ENCODE measurements around the gene GRIP1. TPM values are rescaled to one million over a fixed set of nuclear protein-coding genes. Genes with fewer than 3 reads are reported as not detected.

Gene GRIP1, protein sequence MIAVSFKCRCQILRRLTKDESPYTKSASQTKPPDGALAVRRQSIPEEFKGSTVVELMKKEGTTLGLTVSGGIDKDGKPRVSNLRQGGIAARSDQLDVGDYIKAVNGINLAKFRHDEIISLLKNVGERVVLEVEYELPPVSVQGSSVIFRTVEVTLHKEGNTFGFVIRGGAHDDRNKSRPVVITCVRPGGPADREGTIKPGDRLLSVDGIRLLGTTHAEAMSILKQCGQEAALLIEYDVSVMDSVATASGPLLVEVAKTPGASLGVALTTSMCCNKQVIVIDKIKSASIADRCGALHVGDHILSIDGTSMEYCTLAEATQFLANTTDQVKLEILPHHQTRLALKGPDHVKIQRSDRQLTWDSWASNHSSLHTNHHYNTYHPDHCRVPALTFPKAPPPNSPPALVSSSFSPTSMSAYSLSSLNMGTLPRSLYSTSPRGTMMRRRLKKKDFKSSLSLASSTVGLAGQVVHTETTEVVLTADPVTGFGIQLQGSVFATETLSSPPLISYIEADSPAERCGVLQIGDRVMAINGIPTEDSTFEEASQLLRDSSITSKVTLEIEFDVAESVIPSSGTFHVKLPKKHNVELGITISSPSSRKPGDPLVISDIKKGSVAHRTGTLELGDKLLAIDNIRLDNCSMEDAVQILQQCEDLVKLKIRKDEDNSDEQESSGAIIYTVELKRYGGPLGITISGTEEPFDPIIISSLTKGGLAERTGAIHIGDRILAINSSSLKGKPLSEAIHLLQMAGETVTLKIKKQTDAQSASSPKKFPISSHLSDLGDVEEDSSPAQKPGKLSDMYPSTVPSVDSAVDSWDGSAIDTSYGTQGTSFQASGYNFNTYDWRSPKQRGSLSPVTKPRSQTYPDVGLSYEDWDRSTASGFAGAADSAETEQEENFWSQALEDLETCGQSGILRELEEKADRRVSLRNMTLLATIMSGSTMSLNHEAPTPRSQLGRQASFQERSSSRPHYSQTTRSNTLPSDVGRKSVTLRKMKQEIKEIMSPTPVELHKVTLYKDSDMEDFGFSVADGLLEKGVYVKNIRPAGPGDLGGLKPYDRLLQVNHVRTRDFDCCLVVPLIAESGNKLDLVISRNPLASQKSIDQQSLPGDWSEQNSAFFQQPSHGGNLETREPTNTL
- total RNA-seq, result 0.05 and 0.17 TPM in 2 replicates

DNA sequence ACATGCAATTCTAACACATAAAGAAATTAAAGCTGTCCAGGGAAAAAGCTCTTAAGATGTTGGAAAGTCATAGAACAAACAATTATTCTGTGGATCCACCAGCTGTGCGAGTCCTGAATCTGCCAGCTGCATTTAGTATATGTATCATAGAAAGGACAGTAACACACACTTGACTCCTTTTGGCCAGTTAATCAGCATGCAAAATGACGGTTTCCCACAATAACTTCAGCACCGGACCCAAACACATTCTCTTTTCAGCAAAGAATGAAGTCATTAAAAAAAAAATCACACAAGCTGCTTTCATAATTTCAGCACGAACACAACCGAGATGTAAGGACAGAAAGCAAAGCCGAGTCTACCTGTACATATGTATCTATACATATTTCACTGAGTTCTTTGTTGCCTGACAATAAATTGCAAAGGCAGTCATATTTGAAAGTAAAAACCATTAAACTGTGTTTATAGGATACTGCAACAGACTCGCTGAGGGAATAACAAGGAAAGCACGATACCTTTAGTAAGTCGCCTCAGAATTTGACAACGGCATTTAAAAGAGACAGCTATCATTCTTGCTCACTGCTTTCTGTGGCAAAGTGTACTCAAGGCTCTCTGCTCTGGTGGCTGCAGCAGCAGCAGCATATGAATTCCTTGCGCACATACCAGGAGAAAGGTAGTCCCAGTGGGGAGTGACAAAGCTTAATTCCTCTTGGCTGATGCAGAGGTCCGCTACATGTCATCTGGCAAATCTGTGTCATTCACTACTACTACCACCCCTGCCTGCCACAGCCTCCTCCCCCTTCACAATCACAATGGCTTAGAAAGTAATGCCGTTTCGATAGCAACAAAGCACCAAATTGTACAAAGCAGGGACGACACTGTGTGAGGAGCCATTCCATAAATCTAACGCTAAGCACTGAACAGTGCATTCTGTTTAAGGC, at the start of gene GRIP1:
TSS of gene GRIP1 (minus strand) at position 739 of the 938 bp plus-strand sequence. CDS start at position 567, 172 bp downstream.
- DNase-seq, result no peak

DNA sequence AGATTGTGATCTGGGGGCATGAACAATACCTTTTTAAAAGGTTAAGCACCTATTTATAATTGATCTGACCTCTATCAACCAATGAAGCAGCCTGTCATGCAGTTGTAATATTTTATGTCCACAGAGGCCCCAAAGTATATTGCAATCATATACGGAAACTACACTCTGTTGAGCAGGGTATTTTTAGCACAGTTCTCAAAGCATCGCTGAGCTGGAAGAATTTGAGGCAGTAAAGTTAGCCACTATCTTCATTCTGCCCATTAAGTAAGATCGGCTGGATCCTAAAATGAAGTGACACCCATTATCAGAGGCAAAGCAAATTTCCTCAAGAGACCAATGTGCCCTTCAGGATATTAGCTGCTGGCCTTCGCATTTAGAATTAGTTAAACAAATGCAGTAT, 47.7 kb upstream of the GRIP1 start:
- no peak for DNase-seq

DNA sequence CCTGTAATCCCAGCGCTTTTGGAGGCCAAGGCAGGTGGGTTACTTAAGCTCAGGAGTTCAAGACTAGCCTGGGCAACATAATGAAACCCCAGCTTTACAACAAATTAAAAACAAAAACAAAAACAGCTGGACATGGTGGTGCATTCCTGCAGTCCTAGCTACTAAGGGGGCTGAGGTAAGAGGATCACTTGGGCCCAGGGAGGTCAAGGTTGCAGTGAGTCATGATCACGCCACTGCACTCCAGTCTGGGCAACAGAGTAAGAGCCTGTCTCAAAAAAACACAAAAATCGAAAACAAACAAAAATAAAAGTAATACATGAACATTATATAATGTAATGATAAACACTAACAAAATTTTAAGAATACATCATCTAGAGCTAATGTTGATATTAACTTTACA, 46.2 kb upstream of the GRIP1 start:
- no peak for DNase-seq

DNA sequence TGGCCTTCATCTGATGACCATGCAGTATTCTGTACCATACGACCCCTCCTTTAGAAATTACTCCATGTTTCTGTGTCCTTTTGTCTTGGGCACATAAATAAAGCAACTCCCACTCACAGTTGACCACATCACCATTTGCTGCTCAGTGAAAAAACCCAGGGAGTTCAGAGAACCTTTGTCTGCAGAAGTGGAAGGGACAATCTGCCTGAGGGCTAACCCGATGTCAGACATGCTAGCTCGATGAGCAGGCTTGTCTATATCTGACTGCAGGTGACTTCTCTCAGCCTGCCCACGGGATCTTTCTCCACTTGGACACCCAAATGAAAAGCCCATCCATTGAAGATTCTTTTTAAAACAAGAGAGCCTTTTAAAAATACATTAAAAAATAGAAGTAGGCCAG, 45.7 kb upstream of the GRIP1 start:
- no peak for DNase-seq

GRCh38 chr12:66724026-66724425, 45.1 kb upstream of the GRIP1 start:
- DNase-seq, result no peak

GRCh38 chr12:66719862-66720261, 41.0 kb upstream of the GRIP1 start:
- no peak for DNase-seq

DNA sequence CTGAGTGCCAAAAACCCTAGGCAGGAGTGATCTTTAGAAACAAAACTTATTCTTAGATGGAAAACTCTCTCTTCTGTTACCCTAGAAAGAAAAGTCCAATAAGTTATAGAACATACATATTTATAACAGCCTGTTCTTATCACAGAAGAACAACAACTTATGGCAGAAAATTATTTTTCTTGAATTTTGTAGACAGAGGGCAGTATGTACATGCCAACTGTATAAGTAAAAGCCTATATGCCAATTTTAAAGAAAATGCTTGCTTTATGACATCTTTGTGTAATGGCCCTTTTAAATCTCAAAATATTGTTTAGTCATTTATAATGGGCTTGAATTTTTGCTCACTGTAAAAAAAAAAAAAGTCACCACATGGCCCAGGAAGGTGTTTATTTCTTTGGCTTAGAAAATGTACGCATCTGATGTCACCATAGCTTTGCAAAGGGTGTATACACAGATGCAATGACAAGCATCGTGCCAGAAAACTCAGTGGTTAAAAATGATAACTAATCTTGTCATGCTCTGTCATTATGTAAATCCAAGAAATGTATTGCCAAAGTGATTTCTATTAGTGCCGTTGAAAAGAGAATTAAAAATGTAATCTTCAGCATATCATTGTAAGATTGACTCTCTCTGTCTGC, 38.3 kb upstream of the GRIP1 start:
- DNase-seq, result no peak

DNA sequence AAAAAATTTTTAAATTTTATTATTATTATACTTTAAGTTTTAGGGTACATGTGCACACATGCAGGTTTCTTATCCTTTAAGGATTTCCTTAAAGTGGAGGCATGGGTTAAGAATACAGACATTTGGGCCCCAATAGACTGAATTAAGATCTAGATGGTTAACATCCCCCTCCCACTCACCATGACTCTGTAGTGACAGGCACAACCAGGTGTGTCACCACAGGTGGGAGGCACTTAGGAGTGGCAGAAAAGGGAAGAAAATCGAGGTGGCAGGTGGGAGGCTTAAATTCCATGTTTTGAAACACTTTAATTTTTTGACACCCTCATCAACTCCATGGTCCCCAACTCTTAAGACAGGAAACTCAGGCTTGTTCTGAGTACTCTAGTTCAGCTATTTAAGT, 37.6 kb upstream of the GRIP1 start:
- no peak for DNase-seq

DNA sequence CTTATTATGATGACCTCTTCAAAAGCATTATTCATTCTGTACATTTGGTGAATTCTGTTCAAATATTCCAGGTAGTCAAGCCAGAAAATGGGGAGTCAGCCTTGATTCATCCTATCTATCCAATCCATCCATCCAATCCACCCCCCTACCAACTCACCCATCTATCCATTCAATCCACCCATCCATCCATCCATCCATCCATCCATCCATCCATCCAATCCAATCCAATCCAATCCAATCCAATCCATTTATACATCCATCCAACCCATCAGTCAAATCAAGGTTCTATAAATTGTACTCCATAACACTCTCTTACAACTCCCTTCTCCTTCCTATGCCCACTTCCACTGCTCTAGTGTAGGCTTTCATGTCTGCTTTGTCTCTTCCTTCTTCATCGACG, 35.8 kb upstream of the GRIP1 start:
- DNase-seq, result no peak

- no peak for DNase-seq
These were observed 35.1 kb upstream of the GRIP1 start for GRCh38 chr12:66713984-66714383.

- DNase-seq, result no peak
These were observed 31.0 kb upstream of the GRIP1 start for GRCh38 chr12:66709893-66710292.

- no peak for DNase-seq
These were observed 30.5 kb upstream of the GRIP1 start for GRCh38 chr12:66709457-66709773.

DNA sequence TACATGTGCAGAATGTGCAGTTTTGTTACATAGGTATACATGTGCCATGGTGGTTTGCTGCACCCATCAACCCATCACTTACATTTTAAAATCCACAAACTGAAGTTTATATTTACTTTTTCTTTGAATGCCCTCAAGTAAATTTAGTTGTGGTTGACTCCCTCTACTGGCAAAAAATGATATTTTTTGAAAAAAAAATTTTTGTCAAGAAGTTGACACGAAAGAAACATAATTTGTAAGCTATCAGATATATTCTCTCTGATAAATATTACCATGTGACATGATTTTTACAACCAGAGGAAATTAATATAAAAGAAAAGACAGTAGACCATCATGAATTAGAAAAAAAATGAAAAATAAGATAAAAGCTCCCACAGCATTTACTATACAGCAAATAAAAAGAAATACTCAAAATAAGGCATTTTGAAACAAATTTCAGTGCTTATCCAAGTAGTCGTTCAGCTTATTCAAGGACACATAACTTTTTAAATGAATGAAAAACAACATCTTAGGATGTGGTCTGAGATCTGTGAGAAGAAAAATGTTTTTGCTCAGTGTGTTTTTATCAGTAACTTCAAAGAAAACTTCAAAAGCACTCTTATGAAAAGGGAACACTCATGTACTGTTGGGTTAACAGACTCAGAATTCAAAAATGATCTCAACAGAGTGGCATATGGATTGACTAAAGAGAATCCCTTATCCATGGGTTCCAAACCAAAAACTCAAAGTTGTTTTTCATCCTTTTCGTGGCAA, 30.0 kb upstream of the GRIP1 start:
- peak; percentile 26 for DNase-seq

DNA sequence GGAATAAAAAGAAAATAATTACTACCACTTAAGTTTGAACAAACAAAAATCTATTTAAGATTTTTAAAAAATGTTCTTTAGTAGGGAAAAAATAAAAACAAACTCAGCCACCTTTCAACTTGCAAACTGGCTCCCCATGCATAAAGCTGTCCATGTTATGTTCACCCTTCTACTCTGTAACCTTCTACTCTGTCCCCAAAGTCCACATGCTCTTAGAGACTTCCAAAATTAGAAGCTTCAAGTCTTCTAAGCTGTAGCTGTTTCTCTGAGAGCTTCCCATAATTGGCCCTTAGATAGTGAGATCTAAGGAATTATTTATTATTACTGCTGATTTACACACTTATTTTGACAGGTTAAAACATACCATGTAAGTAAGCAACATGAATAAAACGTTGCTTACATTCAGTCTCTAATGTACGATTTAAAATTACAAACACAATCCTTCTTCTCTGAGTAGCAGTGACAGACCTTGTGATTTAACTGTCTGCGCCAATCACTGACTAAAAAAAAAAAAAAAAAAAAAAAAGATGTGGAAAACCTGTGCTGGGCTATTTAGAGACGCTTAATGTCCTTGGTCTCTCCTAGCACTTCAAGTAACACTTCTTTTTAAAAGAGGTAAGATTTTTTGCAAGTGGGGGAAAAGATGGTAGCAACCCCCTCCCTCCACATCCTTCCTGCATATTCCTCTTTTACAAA, 28.3 kb upstream of the GRIP1 start:
- no peak for DNase-seq

DNA sequence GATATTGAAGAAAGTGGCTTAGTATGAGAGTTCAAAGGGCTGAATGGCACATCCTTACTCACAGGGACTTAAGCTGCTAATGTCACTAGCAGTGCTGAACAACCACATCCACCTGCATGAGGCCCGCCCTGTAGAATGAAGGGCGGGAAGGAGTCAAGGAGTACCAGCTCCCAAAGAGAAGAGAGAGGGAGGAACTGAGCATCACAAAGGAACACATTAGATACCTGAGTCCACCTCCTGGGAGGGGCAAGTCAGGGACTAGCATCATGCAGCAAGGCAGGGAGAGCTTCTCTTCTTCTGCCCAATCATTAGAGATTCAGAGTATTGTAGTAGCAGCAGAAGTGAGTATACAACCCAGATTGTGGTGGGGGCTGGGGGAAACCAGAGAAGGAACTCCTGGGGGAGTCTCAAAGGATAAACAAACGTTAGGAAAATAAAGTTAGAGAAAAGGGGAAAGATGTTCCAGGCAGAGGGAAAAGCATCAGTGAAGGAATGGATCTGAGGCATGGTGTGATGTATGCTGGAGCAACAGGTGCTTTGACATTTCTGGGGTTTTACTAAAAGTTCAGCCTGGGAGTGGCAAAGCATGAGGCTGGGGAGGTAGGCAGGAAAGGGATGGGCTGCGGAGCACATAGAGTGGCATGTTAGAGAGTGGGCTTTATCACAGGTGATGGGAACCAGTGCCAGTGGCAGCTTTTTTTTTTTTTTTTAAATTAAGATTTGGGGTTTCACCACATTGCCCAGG, 21.0 kb upstream of the GRIP1 start:
- DNase-seq, result no peak

- no peak for DNase-seq
These were observed 19.7 kb upstream of the GRIP1 start for GRCh38 chr12:66698558-66698957.

GRCh38 chr12:66697404-66697803, 18.5 kb upstream of the GRIP1 start:
- no peak for DNase-seq

DNA sequence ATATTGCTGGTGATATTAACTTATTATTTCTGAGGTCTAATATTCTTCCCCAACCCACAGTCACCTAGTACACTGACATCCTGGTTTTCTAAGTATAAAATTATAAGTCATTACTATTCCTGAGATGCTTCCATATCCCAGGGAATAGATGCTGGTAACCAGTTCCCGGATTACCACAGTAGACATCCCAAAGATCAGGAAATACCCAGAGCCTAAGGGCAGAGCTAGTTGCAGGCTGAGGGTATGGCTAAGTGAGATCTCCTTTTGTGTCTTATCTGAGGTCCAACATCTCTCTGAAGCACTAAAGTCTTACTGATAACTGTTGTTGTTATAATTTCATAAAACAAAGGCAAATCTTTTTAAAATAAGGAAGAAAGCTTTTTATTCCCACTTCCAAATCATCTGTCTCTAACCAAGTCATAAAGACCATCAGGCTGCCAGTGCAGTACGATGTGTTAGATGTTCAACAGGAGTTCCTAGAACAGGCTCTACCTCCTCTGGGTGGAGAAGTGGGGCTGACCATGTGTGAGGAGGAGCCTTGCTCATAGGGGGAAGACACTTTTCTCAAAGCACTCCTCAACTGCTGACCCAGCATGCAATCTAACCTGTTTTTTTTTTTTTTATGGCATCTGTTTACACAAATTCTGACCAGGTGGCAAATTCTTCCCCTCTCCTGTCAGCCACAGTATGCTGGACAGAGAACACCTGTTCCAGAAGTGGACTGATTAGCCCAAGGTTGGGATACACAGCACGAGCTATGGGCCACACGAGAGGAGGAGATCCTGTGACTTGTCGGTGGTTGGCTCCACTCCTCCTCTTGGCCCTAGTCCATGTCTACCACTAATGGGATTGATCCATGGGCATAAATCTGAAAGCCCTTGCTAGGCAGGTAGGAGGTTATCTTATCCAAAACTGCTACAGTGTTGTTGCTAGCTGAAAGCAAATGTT, 16.1 kb upstream of the GRIP1 start:
- DNase-seq, result no peak
